Measurements from ENCODE around the gene RNF133. TPM values are rescaled to one million over a fixed set of nuclear protein-coding genes. Genes with fewer than 3 reads are reported as not detected.

The RNF133 gene
- 1 to 10 TPM in 1 of 2 donors, not detected in 1; 1.1 TPM for total RNA-seq

- Histone ChIP-seq H3K4me1 (no peaks in the 10 kb centered on the region), H3K27me3 (no peaks in the 10 kb centered on the region), H3K27ac (no peak within 1 kb of the TSS), H3K9me3 (no peaks in the 10 kb centered on the region), H3K4me3 (no peak within 1 kb of the TSS), H3K36me3 (no peaks in the 10 kb centered on the region)
- no peak for DNase-seq (ENCODE audit: low spot score)
- TF ChIP-seq CTCF (IDR thresholded peaks at IDR 0.05) = no peak
Measured at GRCh38 chr7:122699017-122699416, at the start of gene RNF133. Gene RNF133 (minus strand): TSS chr7:122699117. CDS start chr7:122698918, 199 bp downstream.

- H3K4me1 ChIP-seq = no peaks in the 10 kb centered on the region
- TF ChIP-seq CTCF (IDR thresholded peaks at IDR 0.05) = no peak
- H3K27me3 ChIP-seq = no peaks in the 10 kb centered on the region
- no peaks in the 10 kb centered on the region for H3K36me3 ChIP-seq
- H3K4me3 ChIP-seq = no peak overlapping the region
- H3K27ac ChIP-seq = no peak overlapping the region
- no peak for DNase-seq (ENCODE audit: low spot score)
- no peaks in the 10 kb centered on the region for H3K9me3 ChIP-seq
Measured at GRCh38 chr7:122748195-122748594, 49.3 kb upstream of the RNF133 start.

- TF ChIP-seq CTCF (IDR thresholded peaks at IDR 0.05) = no peak
- Histone ChIP-seq H3K27ac (no peak overlapping the region), H3K9me3 (no peaks in the 10 kb centered on the region), H3K4me3 (no peak overlapping the region), H3K4me1 (no peaks in the 10 kb centered on the region), H3K36me3 (no peaks in the 10 kb centered on the region), H3K27me3 (no peaks in the 10 kb centered on the region)
- no peak for DNase-seq (ENCODE audit: low spot score)
Measured at GRCh38 chr7:122746948-122747347, 48.0 kb upstream of the RNF133 start.

- DNase-seq (ENCODE audit: low spot score) = no peak
- no peak for TF ChIP-seq CTCF (IDR thresholded peaks at IDR 0.05)
Measured at GRCh38 chr7:122743211-122743610, 44.3 kb upstream of the RNF133 start.

GRCh38 chr7:122738947-122739346, 40.0 kb upstream of the RNF133 start:
- Histone ChIP-seq H3K36me3 (no peaks in the 10 kb centered on the region), H3K4me1 (no peaks in the 10 kb centered on the region), H3K27ac (no peak overlapping the region), H3K4me3 (no peak overlapping the region), H3K9me3 (no peaks in the 10 kb centered on the region), H3K27me3 (no peaks in the 10 kb centered on the region)
- TF ChIP-seq CTCF (IDR thresholded peaks at IDR 0.05) = no peak
- no peak for DNase-seq (ENCODE audit: low spot score)

More at GRCh38 chr7:122743211-122743610, 44.3 kb upstream of the RNF133 start:
- H3K4me1 ChIP-seq = no peaks in the 10 kb centered on the region
- no peaks in the 10 kb centered on the region for H3K36me3 ChIP-seq
- no peaks in the 10 kb centered on the region for H3K27me3 ChIP-seq
- no peaks in the 10 kb centered on the region for H3K9me3 ChIP-seq
- H3K4me3 ChIP-seq = no peak overlapping the region
- H3K27ac ChIP-seq = no peak overlapping the region

GRCh38 chr7:122736183-122736582, 37.3 kb upstream of the RNF133 start:
- Histone ChIP-seq H3K27me3 (no peaks in the 10 kb centered on the region), H3K27ac (no peak overlapping the region), H3K4me3 (no peak overlapping the region), H3K9me3 (no peaks in the 10 kb centered on the region), H3K36me3 (no peaks in the 10 kb centered on the region), H3K4me1 (no peaks in the 10 kb centered on the region)
- DNase-seq (ENCODE audit: low spot score) = no peak
- no peak for TF ChIP-seq CTCF (IDR thresholded peaks at IDR 0.05)

Data from right atrium auricular region (tissue), 2 donors.